Right lobe of liver (tissue), 4 donors: ENCODE data around the gene OR5D13.

Experiments used
- POLR2A ChIP-seq: fragments of 450-650 bp; IDR thresholded peaks from one replicate; pipeline ENCODE4 v1.6.1; 2017; ENCODE audit warnings: antibody characterized with exemption, mild to moderate bottlenecking
- TF ChIP-seq, protein P1 (sequence below), 4 donors: fragments of 200-600 bp in 3 of 4; fragments of 450-650 bp in 1 of 4; IDR thresholded peaks; one replicate each; pipeline versions ENCODE4 v1.5.1 to v1.8.0; 2016 to 2022; ENCODE audit warnings: antibody characterized with exemption in 4 of 4, mild to moderate bottlenecking in 2 of 4
- donor health status: DM: no; HTN: no; CAD: no.
- donor health status: DM: no; HTN: no; CAD: no.
- donor health status: DM: no; HTN: yes; CAD: no.

DNA sequence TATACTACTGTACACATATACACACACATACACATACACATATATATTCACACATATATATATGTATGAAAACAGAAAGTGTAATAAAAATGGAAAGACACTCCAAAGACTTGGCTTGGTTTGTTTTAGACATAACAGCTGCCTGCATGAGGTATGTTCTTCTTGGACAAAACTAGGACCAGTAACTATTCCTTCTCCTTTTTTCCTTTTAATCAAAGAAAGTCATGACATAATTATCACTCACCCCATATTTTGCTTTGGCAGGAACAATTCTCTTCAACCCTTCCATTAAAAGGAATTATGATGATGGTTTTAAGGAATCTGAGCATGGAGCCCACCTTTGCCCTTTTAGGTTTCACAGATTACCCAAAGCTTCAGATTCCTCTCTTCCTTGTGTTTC, 22.0 kb downstream of the OR5D13 start, which contains the start of gene OR5D14:
- TF ChIP-seq, protein P1, sequence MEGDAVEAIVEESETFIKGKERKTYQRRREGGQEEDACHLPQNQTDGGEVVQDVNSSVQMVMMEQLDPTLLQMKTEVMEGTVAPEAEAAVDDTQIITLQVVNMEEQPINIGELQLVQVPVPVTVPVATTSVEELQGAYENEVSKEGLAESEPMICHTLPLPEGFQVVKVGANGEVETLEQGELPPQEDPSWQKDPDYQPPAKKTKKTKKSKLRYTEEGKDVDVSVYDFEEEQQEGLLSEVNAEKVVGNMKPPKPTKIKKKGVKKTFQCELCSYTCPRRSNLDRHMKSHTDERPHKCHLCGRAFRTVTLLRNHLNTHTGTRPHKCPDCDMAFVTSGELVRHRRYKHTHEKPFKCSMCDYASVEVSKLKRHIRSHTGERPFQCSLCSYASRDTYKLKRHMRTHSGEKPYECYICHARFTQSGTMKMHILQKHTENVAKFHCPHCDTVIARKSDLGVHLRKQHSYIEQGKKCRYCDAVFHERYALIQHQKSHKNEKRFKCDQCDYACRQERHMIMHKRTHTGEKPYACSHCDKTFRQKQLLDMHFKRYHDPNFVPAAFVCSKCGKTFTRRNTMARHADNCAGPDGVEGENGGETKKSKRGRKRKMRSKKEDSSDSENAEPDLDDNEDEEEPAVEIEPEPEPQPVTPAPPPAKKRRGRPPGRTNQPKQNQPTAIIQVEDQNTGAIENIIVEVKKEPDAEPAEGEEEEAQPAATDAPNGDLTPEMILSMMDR (IDR thresholded peaks at IDR 0.05): no peak
- TF ChIP-seq POLR2A: no peak
